GM18907 (cell line): ENCODE data around the gene CENPS.

ENCODE experiments used
- ATAC-seq: cut with Tn5 transposase; IDR thresholded peaks from one replicate; pipeline ENCODE4 v1.9.1; 2021; ENCODE audit warnings: mild to moderate bottlenecking, moderate library complexity; ENCODE audit not compliant: unreplicated experiment

CENPS gene

GRCh38 chr1:10489291-10490055 lies 59.2 kb downstream of the CENPS start:
- no peak for ATAC-seq

GRCh38 chr1:10490286-10490970 lies 60.2 kb downstream of the CENPS start:
- ATAC-seq: no peak
